ENCODE measurements around the gene MCOLN3.
"Not testable (repeated sequence)": the region's sequence is repeated elsewhere in the genome, so short reads cannot be mapped to it uniquely, and the experiment has no call there.

The MCOLN3 gene

DNA sequence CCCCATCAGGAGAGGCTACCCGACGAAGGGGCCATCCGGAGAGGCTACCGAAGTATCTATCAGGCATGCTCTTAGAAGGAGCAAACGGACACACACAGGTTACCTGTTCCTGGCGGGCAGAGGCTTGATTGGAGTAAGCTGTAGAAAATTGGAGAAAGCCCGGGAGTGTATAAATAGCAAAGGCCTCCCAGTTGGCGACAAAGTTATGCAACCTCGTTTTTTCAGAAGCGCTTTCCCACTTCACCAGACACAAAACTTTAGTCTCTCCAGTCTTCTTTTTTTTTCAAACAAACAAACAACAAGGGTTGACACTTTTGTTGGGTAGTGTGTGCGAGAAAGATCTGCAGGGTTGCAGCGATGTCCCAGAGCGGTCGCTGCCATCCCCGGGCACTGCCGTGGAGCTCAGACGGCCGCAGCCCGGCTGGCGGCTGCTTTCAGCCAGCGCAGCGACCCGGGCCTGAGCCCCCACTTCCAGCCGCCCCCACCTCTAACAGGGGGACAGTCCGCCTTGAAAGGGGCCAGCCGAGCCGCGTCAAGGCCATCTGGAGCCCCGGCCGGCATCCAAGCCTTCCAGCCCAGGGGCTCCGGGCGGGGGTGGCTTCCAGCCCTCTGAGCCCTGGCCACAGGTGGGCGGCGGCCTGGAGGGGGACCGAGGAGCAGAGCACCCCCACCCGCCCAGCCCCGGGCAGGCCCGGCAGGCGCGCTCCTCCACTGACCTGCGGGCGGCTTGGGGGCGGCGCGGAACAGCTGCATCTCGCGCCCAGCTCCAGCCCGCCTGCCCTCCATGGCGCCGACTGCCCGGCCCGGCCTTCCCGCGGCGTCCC is 616 bp downstream of the MCOLN3 start:
- DNase-seq, result no peak

DNA sequence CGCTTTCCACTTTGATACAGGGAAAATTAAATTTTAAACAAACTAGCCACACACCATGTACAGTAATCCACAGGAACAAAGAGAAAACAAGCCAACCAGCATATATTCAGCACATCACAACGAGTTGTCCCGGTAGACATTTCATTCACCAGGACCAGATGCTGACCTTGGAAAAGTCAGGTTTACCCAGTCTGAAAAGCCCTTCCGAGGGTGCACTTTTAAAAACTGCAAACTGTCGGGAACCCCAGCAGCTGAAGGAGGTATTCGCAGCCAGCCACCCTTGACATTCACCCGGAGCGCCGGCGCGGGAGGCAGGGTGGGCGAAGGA is 1.2 kb downstream of the MCOLN3 start:
- DNase-seq, result no peak

DNA sequence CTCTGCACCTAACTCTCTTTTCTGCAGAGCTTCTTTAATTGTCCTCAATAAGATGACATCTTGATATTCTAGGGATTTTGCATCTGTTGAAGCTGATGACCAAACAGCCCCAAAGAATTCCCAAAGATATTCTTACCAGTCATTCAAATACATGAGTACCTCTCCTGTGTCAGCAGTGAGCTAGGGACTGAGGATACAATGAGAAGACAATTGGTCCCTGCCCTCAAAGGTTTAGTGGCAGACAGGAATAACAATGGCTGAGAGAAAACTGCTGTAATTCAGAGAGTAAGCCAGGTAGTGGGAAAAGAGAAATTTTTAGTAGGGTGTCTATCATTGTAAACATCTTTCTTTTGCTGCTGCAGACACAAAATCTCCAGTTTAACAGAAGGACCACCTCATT is 5.9 kb downstream of the MCOLN3 start:
- DNase-seq, result no peak

DNA sequence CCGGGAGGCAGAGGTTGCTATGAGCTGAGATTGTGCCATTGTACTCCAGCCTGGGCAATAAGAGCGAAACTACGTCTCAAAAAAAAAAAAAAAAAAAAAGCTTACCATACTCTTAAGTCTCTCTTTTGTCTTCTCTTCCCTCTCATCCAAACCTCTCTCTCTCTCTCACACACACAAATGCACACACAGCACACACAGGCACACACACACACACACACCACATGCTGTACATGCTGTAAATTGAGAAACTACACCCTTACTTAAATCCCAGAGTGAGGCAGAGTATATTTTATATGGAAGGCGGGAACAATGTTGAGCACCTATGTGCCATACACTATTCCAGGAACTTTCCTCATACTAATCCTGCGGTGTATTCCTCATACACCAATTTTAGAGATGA is 6.5 kb downstream of the MCOLN3 start:
- DNase-seq, result no peak

DNA sequence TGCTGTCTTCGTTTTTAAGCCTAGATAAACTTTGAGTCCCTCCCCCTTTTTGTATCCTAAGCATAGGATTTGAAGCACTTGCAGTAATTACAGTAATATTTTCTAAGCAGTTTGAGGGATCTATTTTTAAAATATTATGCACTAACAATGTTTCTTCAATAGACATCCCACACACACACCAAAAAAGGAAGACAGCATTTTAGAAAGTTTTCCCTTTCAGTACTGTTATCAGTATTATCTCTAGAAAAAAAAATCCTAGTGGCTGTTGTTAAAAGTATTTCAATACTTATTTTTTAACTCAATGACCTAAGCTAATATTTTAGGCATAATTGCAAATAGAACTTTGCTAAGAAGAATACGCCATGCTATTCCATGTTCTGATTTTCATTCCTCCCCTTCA is 15.1 kb downstream of the MCOLN3 start:
- DNase-seq, result no peak

DNA sequence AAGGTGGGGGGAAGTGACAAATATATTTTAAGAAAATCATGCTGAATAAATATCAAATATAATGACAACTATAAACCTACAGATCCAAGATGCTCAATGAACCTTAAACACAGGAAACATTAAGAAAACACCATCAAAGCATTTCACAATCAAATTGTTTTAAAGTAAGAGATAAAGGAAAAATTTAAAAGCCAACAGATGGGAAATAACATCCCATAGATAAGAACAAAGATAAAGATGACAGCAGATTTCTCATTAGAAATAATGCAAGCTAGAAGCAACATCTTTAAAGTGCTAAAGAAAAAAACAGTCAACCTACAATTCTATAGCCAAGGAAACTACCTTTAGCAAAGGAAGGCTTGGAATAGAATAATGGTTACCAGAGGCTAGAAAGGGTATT is 17.8 kb downstream of the MCOLN3 start:
- no peak for DNase-seq

DNA sequence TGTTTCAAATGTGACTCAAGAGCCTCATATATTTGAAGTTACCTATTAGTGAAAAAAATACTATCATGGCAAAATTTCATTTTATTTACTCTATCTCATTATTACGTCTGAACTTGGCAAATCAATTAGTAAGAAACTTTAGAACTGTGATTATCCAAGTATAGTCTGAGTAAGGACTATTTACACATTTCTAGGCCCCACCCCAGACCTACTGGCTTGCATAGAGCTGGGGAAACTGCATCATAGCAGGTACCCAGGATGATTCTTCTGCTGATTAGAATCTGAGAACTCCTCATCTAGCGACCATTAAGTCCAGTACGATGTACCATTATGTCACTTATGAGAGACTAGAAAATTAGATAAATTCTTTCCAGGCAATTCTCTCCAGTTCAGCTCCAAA is 20.1 kb downstream of the MCOLN3 start:
- DNase-seq, result no peak

DNA sequence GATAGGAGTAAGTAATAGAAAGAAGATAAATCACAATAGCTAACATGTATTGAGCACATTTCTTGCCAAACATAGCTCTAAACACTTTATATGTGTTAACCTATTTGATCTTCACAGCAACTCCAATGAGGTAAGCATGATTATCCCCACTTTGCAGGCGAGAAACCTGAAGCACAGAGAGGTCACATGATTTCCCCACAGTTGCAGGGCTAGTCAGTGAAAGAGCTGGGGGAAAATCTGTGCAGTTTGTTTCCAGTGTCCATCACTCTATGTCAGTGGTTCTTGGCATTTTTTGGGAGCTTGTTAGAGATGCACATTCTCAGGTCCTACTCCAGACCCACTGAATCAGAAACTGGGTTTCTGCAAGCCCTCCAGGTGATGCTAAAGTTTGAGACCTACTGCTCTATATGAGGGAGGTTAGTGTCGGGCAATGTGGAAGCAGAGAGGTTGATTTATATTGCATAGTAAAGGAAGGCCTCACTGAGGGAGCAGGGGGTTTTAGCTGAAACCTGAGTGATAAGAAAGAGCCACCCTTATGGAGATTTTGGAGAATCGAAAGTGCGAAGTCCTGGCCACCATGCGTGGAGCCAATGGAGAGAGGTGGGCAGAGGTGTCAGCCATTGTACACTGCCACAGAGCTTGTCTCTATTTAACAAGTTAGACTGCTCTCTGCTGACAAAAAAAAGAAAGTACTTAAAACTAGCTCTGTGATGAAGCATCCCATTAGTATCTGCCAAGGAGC is 20.9 kb downstream of the MCOLN3 start:
- DNase-seq, result no peak

DNA sequence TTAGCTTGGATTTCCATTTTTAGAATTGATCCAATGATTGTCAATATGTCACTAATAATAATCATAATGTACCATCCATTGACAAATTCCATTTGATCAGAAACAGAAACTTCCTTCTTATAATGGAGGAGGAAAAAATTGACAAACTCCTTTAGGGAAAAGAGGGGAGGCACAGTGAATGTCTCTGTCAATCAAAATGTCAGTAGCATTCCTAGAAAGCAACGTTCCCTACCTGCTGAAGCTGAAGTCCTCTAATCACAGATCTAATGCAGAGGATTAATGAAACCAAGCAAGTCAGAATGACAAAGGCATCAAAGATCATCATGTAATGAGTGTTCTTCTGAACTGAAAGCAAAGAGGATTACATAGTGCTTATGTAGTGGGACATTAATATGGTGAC is 22.4 kb downstream of the MCOLN3 start:
- DNase-seq, result no peak

DNA sequence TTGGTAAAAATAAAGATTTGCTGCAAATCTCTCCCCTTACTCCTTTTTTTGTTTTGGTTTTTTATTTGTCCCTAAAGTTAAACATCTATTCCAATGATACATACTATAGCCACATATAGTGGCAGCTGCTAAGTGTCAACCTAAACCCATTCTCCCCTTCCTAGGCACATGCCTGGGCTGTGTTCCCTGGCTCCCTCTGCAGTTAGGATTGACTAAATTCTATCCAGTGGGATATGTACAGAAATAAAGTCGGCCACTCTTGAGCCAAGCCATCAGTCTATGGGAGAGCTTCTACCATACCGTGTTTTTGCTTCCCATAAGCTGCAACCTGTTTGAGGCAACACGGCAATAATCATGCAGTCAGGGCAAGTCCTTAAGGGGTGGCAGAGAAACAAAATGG is 23.6 kb downstream of the MCOLN3 start:
- no peak for DNase-seq

DNA sequence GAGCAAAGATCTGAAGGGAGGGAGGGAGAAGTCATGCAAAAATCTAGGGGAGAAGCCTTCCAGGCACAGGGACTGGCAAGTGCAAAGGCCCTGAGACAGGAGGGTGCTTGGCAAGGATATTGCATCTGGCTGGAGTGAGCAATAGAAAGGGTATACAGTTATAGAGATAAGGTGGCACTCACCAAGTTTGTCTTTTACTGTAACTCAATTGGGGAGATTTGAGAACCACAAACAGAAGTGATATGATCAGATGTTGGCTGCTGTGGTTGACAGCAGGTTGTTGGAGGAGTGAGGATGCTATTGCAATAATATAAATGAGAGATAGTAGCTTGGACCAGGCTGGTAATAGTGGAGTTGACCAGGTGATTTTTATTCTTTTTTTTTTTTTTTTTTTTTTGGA is 25.6 kb downstream of the MCOLN3 start:
- DNase-seq, result no peak

DNA sequence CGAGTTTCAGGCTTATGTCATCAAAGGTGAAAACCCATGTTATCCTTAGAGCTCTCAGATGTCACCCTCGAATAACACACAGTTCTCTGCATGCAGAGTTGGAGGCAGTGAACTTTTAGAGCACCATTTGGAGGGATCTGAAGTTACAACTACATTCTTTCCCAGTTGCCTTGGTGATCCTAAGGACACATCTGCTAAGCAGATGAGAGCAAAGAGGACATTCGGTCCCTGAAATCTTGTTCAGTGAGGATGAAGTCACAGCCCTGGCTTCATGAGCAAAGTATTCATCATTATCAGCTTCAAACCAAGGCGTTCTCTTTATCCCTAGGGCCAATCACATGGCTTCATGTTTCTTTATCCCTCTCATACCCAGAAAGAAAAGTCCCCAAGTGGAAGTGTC is 28.3 kb downstream of the MCOLN3 start:
- DNase-seq, result no peak

DNA sequence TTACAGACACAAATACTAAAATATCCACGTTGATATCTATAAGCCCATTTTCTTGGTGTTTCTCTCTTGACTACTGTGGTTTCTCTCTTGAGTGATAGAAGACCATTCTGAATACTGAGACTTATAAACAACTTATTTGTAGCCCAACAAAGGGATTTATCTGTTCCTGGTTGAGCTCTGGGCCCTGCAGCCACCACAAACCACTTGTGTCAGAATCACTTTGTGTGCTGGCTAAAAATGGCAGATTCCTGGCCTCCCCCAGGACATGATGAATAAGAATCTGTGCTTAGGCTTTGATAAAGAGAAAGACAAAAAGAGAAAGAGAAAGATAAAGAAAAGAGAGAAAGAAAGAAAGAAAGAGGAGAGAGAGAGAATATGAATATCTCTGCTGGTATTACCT is 32.5 kb downstream of the MCOLN3 start:
- DNase-seq, result no peak

DNA sequence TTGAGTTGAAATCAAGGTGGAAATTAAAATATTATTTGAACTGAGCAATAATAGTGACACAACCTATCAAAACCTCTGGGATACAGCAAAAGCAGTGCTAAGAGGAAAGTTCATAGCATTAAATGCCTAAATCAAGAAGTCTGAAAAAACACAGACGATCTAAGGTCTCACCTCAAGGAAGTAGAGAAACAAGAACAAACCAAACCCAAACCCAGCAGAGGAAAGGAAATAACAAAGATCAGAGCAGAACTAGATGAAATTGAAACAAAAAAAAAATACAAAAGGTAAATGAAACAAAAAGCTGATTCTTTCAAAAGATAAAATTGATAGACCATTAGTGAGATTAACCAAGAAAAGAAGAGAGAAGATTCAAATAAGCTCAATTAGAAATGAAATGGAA is 42.7 kb downstream of the MCOLN3 start:
- DNase-seq, result not testable (repeated sequence)

DNA sequence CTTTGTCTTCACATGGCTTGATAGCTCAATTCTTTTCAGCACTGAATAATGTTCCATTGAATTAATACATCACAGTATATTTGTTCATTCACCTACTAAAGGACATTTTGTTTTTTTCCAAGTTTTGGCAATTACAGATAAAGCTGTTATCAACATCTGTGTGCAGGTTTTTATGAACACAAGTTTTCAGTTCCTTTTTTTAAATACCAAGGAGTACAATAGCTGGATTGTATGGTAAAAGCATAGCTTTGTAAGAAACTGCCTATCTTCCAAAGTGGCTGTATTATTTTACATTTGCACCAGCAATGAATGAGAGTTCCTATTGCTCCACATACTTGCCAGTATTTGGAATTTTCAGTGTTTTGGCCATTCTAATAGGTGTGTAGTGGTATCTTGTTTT is 46.6 kb downstream of the MCOLN3 start:
- DNase-seq, result no peak

DNA sequence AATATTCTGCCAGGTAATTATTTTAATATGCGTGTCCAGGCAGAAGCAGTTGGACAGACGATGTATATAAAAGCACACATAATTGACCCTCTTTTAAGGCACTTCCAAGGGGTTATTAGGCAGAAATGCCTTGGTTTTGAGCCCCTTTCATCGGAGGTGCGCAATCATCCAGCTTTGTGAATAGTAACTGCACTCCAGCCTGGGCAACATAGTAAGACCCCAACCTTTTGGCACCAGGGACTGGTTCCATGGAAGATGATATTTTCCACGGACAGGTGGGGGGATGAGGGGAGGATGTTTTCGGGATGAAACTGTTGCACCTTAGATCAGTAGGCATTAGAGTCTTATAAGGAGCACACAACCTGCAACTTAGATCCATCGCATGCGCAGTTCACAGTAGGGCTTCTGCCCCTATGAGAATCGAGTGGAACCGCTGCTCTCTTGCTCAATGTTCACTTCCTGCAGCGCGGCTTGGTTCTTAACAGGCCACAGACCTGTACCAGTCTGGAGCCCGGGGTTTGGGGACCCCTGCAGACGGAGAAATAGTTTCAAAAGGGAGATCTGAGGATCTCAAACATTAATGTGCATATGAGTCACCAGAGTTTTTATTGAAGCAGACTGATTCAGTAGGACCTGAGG is 49.5 kb downstream of the MCOLN3 start:
- no peak for DNase-seq

DNA sequence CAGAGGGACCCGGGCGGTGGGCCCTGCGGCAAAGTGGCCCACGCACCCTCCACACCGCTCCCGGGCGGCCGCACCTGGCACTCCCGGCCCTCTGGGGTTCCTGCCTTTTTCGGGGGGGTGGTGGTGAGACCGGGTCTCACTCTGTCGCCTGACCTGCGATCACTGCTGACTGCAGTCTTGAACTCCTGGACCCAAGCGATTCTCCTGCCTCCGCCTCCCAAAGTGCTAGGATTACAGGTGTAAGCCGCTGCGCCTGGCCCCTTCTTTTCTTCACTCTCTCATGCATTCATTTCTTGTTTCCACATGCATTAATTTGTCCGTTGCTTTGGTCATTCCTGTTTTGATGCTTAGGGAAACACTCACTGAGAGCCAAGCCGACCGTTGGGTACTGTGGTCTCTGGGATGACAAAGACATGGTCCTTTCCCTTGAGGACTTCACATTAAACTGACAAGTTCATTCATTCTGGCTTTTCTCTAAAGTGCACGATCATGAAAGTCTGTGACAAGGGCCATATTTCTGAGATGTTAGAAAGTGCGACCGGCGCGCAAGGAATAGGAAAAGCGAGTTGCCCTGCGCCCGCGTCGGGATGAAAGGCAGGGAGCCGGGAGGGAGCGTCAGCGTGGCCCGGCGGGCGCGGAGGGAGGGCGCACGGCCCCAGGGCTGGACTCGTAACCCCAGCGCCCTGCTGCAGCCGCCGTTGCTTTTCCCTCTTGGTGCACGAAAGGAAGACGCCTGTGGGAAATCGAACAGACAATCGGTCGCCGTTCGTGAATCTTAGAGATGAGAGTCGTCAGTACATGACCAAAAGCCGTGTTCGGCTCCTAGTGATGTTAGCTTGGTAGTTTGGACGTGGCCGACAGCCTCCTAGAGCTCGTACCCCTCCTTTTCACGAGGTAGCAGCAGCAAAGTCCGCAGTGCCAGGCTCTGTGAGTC is 50.4 kb downstream of the MCOLN3 start:
- no peak for DNase-seq

DNA sequence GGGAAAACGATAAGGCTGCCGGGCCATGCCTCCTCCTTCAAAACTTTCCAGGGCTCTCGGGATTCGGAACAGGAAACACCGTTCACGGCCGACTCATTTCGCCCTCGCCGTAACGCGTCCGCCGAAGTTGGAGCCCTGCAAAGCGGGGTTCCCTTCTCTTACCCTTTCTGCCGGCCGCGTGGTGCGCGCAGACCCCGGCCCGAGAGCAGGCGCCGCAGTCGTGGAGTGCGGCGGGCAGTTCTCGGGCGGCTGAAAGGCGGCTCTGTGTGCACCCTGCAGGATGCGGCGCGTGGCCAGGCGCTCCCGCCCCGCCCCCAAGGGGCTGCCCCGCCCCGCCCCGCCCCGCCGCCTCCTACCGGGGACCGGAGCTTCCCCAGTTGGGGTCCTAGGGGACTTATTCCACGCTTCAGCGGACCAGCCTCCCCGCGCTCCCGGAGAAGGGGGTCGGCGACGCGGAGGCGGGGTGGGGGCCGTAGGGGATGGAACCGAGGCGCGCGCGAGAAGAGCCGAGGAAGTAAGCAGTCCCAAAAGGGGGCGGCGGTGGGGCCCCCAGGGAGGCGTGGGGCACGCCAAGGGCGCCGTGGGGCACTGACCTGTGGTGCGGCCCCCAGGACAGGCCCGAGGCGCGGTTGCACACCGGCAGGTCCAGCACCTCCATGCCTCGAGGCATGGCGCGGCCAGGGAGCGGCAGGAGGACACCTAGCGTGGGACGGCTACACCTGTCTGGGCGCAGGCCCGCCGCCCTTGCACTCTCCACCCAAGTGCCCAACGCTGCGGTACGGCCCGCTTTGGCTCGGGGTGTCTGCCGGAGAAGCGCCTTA is 51.2 kb downstream of the MCOLN3 start, which contains the start of gene MCOLN2:
TSS of gene MCOLN2 (minus strand) at position 268 of the 821 bp plus-strand sequence. CDS start at position 27, 241 bp downstream.
- no peak for DNase-seq

DNA sequence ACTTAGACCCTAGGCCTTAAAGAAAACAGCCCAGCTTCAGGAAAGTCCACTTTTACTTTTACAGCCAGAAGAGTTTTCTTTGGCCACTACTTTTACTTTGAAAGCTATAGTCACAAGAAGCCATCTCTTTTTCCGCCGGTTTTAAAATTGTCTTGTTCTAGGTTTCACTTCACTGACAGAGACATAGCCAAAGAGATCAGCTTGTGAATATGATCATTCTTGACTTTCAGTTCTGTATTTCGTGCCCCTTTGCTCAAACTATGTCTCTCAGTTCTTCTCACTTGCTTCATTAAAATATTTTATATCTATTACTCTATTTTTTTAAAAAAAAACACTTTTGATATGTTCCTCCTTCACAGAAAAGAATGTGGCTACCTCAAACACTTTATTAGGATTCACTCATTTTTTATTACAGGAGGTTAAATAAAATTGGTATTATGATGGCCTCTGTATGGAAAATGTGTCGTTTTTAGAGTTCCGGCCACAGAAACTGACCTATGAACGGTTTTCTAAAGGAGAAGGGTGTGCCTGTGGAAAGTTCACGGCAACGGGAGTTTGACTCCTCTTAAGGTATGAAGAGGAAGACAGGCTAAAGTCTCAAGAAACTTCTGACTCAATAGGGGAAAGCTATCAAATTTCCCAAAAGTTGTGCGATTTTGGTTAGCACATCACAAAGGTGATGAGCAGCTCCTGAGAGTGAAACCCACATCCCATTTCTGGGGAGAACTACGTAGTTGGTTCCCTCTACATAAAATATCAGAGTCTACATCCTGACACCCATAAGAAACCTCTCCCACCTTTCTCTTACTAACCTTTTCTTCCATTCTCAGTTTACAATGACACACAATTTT is 52.6 kb downstream of the MCOLN3 start:
- DNase-seq, result no peak

DNA sequence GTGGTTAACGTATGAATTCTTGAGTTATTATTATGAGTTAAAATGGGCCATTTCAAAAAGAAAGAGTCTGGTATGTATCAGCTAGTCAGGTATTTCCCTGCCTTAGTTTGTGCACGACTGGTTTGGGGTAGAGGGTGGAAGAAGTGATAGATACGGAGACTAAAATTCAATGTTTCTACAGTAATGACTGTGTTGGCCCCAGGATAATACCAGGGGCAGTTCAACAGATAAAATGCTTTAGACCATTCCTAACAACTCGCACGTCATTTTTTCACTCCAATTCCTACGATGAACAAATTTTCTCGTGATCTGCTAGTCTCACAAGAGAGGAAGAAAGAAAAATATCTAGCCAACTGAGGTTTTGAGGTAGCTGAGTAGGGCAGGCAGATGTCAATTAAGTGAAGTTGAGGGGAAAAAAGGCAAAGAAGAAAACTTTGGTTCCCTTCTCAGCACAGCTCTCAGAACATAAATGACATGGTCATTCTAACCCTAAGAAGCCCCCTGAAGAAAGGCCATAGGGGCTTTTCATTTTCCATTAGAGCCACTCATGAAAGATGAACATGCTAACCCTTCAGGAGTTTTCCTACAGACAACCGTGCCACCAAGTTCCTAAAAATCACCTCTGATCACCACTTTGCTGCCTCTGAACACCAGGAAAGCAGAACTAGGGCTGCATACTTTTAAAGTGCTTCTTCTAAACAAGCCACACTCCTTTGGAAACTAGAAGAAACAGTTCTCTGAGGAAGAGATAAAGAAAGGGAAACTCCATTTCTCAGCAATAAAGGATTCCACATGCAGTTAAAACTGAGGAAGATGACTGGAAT is 57.0 kb downstream of the MCOLN3 start:
- no peak for DNase-seq

Measured in NCI-H226 (cell line).